Loucy (cell line): ENCODE measurements around the gene PAEP.

Experiments
- H2AFZ ChIP-seq: fragments of 200-600 bp; sonication (generic); 2 replicates; pipeline ENCODE4 v1.6.0; 2016; ENCODE audit warnings: antibody characterized with exemption, mild to moderate bottlenecking, low read length, moderate library complexity
- H3F3A ChIP-seq: fragments of 200-600 bp; 2 replicates; pipeline ENCODE4 v1.6.0; 2016; ENCODE audit warnings: antibody characterized with exemption, low read depth, mild to moderate bottlenecking
- H3K27me3 ChIP-seq: fragments of 200-600 bp; sonication (generic); 2 replicates; pipeline ENCODE4 v1.6.1; 2014; ENCODE audit warnings: low read length, mild to moderate bottlenecking; ENCODE audit not compliant: insufficient read depth, poor library complexity, severe bottlenecking
- H3K36me3 ChIP-seq: fragments of 200-600 bp; sonication (generic); 2 replicates; pipeline ENCODE4 v1.6.1; 2016; ENCODE audit warnings: low read length; ENCODE audit not compliant: insufficient read depth
- H3K4me1 ChIP-seq: fragments of 200-600 bp; sonication (generic); 2 replicates; pipeline ENCODE4 v1.5.1; 2014; ENCODE audit warnings: low read length, mild to moderate bottlenecking; ENCODE audit not compliant: insufficient read depth, poor library complexity, severe bottlenecking
- H3K4me2 ChIP-seq: fragments of 200-600 bp; sonication (generic); 2 replicates; pipeline ENCODE4 v1.6.0; 2014; ENCODE audit warnings: antibody characterized with exemption, low read length, low read depth, mild to moderate bottlenecking; ENCODE audit not compliant: poor library complexity, severe bottlenecking
- H3K4me3 ChIP-seq: fragments of 200-600 bp; sonication (generic); 2 replicates; pipeline ENCODE4 v1.5.1; 2014; ENCODE audit warnings: low read length, mild to moderate bottlenecking, mixed read lengths; ENCODE audit not compliant: poor library complexity, severe bottlenecking
- H3K79me2 ChIP-seq: fragments of 200-600 bp; sonication (generic); 2 replicates; pipeline ENCODE4 v1.6.1; 2014; ENCODE audit warnings: low read length; ENCODE audit not compliant: insufficient read depth
- H3K9ac ChIP-seq: fragments of 200-600 bp; sonication (generic); 2 replicates; pipeline ENCODE4 v1.6.0; 2014; ENCODE audit warnings: mild to moderate bottlenecking, low read depth, low read length, moderate library complexity; ENCODE audit not compliant: poor library complexity, severe bottlenecking
- H3K9me2 ChIP-seq: fragments of 200-600 bp; sonication (generic); replicated peaks from 2 replicates; pipeline ENCODE4 v1.6.1; 2016; ENCODE audit warnings: low read depth, low read length, mixed read lengths
- H3K9me3 ChIP-seq: fragments of 200-600 bp; sonication (generic); 2 replicates; pipeline ENCODE4 v1.6.1; 2014; ENCODE audit warnings: mild to moderate bottlenecking, antibody characterized with exemption, low read length, low read depth; ENCODE audit not compliant: insufficient read depth
- H4K20me1 ChIP-seq: fragments of 200-600 bp; sonication (generic); 2 replicates; pipeline ENCODE4 v1.6.0; 2014; ENCODE audit warnings: antibody characterized with exemption, low read length, mild to moderate bottlenecking; ENCODE audit not compliant: insufficient read depth, poor library complexity, severe bottlenecking
- EZH2phosphoT487 ChIP-seq: fragments of 200-600 bp; IDR thresholded peaks from 2 replicates; pipeline ENCODE4 v1.6.1; 2018; ENCODE audit warnings: antibody characterized with exemption, mild to moderate bottlenecking, moderate library complexity, borderline replicate concordance
- TF ChIP-seq, protein P1 (sequence below): fragments of 200-600 bp; sonication (generic); conservative IDR thresholded peaks from 2 replicates; pipeline ENCODE4 v1.5.1; 2014; ENCODE audit warnings: mild to moderate bottlenecking, antibody characterized with exemption, low read length

The PAEP gene

GRCh38 chr9:135550344-135550918 lies 11.1 kb upstream of the PAEP start:
- H4K20me1 ChIP-seq = no peaks in the 10 kb centered on the region
- H2AFZ ChIP-seq = no peak overlapping the region
- H3K9me2 ChIP-seq = no peaks in the 10 kb centered on the region
- no peak overlapping the region for H3K4me3 ChIP-seq
- H3K27me3 ChIP-seq = no peaks in the 10 kb centered on the region
- TF ChIP-seq, protein P1, sequence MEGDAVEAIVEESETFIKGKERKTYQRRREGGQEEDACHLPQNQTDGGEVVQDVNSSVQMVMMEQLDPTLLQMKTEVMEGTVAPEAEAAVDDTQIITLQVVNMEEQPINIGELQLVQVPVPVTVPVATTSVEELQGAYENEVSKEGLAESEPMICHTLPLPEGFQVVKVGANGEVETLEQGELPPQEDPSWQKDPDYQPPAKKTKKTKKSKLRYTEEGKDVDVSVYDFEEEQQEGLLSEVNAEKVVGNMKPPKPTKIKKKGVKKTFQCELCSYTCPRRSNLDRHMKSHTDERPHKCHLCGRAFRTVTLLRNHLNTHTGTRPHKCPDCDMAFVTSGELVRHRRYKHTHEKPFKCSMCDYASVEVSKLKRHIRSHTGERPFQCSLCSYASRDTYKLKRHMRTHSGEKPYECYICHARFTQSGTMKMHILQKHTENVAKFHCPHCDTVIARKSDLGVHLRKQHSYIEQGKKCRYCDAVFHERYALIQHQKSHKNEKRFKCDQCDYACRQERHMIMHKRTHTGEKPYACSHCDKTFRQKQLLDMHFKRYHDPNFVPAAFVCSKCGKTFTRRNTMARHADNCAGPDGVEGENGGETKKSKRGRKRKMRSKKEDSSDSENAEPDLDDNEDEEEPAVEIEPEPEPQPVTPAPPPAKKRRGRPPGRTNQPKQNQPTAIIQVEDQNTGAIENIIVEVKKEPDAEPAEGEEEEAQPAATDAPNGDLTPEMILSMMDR = no peak
- no peak for TF ChIP-seq EZH2phosphoT487
- no peaks in the 10 kb centered on the region for H3F3A ChIP-seq
- no peaks in the 10 kb centered on the region for H3K4me1 ChIP-seq
- peaks cover 8% of the 10 kb centered on the region; the same call in 1 of the 2 replicates for H3K9me3 ChIP-seq
- H3K36me3 ChIP-seq = no peaks in the 10 kb centered on the region
- H3K79me2 ChIP-seq = no peaks in the 10 kb centered on the region
- no peak overlapping the region for H3K9ac ChIP-seq
- H3K4me2 ChIP-seq = no peak overlapping the region

DNA sequence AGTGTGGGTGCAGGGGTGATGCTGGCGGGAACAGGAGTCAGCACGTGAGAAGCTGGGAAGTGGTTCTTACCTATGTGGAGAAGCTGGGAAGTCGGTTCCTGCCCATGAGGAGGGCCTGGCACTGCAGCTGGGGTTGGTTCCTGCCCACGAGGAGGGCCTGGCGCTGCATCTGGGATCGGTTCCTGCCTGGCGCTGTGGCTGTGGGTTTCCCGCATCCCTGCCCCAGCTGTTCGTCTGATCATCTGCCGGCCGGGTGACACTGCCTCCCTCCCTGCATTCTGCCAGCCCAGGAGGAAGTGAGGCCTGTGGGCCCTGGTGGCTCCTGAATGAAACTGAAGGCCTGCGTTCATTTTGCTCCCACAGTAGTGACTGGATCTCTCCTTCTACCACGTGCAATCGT lies 10.5 kb upstream of the PAEP start:
- no peaks in the 10 kb centered on the region for H3K36me3 ChIP-seq
- no peaks in the 10 kb centered on the region for H3F3A ChIP-seq
- H3K27me3 ChIP-seq = no peaks in the 10 kb centered on the region
- peaks cover 8% of the 10 kb centered on the region; the same call in 1 of the 2 replicates for H3K9me3 ChIP-seq
- no peaks in the 10 kb centered on the region for H3K4me1 ChIP-seq
- no peak overlapping the region for H3K4me3 ChIP-seq
- H2AFZ ChIP-seq = no peak overlapping the region
- H4K20me1 ChIP-seq = no peaks in the 10 kb centered on the region
- no peaks in the 10 kb centered on the region for H3K9me2 ChIP-seq
- H3K4me2 ChIP-seq = no peak overlapping the region
- no peaks in the 10 kb centered on the region for H3K79me2 ChIP-seq
- H3K9ac ChIP-seq = no peak overlapping the region
- TF ChIP-seq, protein P1 = no peak
- no peak for TF ChIP-seq EZH2phosphoT487

DNA sequence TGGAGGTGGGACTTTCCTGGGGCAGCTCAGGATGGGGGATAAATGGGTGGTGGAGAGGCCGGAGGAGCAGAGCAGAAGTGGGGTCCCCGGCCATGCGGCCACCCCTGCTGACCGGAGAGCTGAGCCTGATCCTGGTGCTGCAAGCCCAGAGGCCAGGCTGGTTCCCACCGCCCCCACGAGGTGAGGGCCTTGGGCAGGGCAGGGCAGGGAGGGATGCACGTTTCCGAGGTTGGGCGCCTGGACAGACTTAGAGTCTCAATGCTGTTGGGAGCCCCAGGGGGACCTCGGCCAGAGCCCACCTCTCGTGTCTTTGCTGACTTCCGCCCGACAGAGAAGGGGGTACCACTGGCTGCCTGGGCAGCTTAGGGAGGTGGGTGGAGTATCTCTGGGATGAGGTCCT lies 10.1 kb upstream of the PAEP start:
- H3K4me2 ChIP-seq = no peak overlapping the region
- H3K9me3 ChIP-seq = peaks cover 12% of the 10 kb centered on the region; the same call in 1 of the 2 replicates
- H3K9me2 ChIP-seq = no peaks in the 10 kb centered on the region
- H3K36me3 ChIP-seq = no peaks in the 10 kb centered on the region
- no peaks in the 10 kb centered on the region for H4K20me1 ChIP-seq
- TF ChIP-seq, protein P1 = no peak
- H3F3A ChIP-seq = no peaks in the 10 kb centered on the region
- no peak overlapping the region for H2AFZ ChIP-seq
- H3K9ac ChIP-seq = no peak overlapping the region
- no peaks in the 10 kb centered on the region for H3K79me2 ChIP-seq
- no peaks in the 10 kb centered on the region for H3K27me3 ChIP-seq
- no peak overlapping the region for H3K4me3 ChIP-seq
- H3K4me1 ChIP-seq = no peaks in the 10 kb centered on the region
